Measurements from ENCODE around the gene BFSP2. TPM values are rescaled to one million over a fixed set of nuclear protein-coding genes. Genes with fewer than 3 reads are reported as not detected.
"Not testable (repeated sequence)": the region's sequence is repeated elsewhere in the genome, so short reads cannot be mapped to it uniquely, and the experiment has no call there.

The BFSP2 gene
- total RNA-seq, 1 experiment from 2014 or later, result not detected

DNA sequence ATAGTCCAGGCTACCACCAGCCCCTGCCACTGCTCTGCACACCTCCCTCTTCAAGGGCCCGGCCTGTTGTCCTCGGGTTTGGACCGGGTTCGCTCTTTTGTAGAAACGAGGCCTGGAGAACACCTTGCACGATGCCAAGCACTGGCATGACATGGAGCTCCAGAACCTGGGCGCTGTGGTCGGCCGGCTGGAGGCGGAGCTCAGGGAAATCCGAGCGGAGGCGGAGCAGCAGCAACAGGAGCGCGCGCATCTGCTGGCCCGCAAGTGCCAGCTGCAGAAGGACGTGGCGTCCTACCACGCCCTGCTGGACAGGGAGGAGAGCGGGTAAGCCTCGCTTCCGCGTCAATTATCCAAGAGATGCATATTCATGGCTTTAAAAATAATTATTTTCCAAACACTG, 72.4 kb downstream of the BFSP2 start:
- no peak overlapping the region for H3K4me3 Mint-ChIP-seq (ENCODE audit: unreplicated experiment)
- ChIA-PET CTCF (no interaction called here), POLR2A (no interaction called here)
- H3K27ac Mint-ChIP-seq (ENCODE audit: unreplicated experiment), result no peak overlapping the region
- no peak for DNase-seq
- Histone ChIP-seq H3K9me3 (no peaks in the 10 kb centered on the region), H3K36me3 (ENCODE audit: control insufficient read depth, insufficient read depth, low read length) (no peaks in the 10 kb centered on the region), H3K4me3 (ENCODE audit: low read depth, low read length) (no peak overlapping the region), H3K4me1 (peaks cover 62% of the 10 kb centered on the region), H3K27me3 (replicated peaks; ENCODE audit: control insufficient read depth, insufficient read depth, low read length) (no peaks in the 10 kb centered on the region)
- peaks cover 14% of the 10 kb centered on the region for H3K9me3 Mint-ChIP-seq (ENCODE audit: unreplicated experiment)
- H3K36me3 Mint-ChIP-seq (ENCODE audit: insufficient read depth, unreplicated experiment), result no peaks in the 10 kb centered on the region
- BruUV-seq (replicated peaks), result no TSS peak
- intact Hi-C loops (cut with micrococcal nuclease; ENCODE audit: unreplicated experiment), result no loop called here
- H3K4me1 Mint-ChIP-seq (ENCODE audit: low read depth, unreplicated experiment), result peaks cover 53% of the 10 kb centered on the region
- TF ChIP-seq, protein P1, sequence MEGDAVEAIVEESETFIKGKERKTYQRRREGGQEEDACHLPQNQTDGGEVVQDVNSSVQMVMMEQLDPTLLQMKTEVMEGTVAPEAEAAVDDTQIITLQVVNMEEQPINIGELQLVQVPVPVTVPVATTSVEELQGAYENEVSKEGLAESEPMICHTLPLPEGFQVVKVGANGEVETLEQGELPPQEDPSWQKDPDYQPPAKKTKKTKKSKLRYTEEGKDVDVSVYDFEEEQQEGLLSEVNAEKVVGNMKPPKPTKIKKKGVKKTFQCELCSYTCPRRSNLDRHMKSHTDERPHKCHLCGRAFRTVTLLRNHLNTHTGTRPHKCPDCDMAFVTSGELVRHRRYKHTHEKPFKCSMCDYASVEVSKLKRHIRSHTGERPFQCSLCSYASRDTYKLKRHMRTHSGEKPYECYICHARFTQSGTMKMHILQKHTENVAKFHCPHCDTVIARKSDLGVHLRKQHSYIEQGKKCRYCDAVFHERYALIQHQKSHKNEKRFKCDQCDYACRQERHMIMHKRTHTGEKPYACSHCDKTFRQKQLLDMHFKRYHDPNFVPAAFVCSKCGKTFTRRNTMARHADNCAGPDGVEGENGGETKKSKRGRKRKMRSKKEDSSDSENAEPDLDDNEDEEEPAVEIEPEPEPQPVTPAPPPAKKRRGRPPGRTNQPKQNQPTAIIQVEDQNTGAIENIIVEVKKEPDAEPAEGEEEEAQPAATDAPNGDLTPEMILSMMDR (IDR thresholded peaks at IDR 0.05; ENCODE audit: insufficient read depth in 1 of 2, low read depth in 1 of 2, low read length in 1 of 2, severe bottlenecking in 1 of 2, unreplicated experiment in 1 of 2), result no peak
- H3K27me3 Mint-ChIP-seq (ENCODE audit: insufficient read depth, unreplicated experiment), result no peaks in the 10 kb centered on the region

DNA sequence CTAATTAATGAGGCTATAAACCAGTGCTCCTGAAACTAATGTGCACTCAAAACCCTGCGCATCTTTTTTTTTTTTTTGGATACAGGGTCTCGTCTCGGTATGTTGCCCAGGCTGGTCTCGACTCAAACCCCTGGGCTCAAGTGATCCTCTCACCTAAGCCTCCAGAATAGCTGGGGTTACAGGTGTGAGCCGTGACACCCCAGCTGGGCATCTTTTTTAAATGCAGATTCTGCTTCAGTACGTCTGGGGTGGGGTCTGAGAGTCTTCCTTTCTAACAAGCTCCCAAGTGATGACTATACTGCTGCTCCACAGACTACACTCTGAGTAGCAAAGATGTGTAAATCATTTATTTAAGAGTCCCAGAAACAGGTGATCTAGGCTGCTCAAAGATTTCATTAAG, 73.0 kb downstream of the BFSP2 start:
- TF ChIP-seq, protein P1 (IDR thresholded peaks at IDR 0.05; ENCODE audit: insufficient read depth in 1 of 2, low read depth in 1 of 2, low read length in 1 of 2, severe bottlenecking in 1 of 2, unreplicated experiment in 1 of 2), result no peak
- no peaks in the 10 kb centered on the region for H3K27me3 Mint-ChIP-seq (ENCODE audit: insufficient read depth, unreplicated experiment)
- POLR2A ChIA-PET, result no interaction called here
- Histone ChIP-seq H3K27me3 (replicated peaks; ENCODE audit: control insufficient read depth, insufficient read depth, low read length) (no peaks in the 10 kb centered on the region), H3K36me3 (ENCODE audit: control insufficient read depth, insufficient read depth, low read length) (no peaks in the 10 kb centered on the region), H3K4me3 (ENCODE audit: low read depth, low read length) (no peak overlapping the region), H3K9me3 (no peaks in the 10 kb centered on the region), H3K4me1 (peaks cover 68% of the 10 kb centered on the region)
- H3K27ac Mint-ChIP-seq (ENCODE audit: unreplicated experiment), result peak overlapping the region; percentile 60
- BruUV-seq (replicated peaks), result no TSS peak
- peaks cover 14% of the 10 kb centered on the region for H3K9me3 Mint-ChIP-seq (ENCODE audit: unreplicated experiment)
- DNase-seq, result no peak
- no peaks in the 10 kb centered on the region for H3K36me3 Mint-ChIP-seq (ENCODE audit: insufficient read depth, unreplicated experiment)
- no peak overlapping the region for H3K4me3 Mint-ChIP-seq (ENCODE audit: unreplicated experiment)
- H3K4me1 Mint-ChIP-seq (ENCODE audit: low read depth, unreplicated experiment), result peaks cover 59% of the 10 kb centered on the region
- intact Hi-C loops (cut with micrococcal nuclease; ENCODE audit: unreplicated experiment), result loop anchor here (1.0 kb wide), 1 partner anchor 9 kb away; no protein-coding TSS in a partner anchor
- CTCF ChIA-PET, result interaction anchor here (0.6 to 0.7 kb wide), 2 partner anchors 74 to 106 kb away, joined by 3 read pairs; no protein-coding TSS in a partner anchor

DNA sequence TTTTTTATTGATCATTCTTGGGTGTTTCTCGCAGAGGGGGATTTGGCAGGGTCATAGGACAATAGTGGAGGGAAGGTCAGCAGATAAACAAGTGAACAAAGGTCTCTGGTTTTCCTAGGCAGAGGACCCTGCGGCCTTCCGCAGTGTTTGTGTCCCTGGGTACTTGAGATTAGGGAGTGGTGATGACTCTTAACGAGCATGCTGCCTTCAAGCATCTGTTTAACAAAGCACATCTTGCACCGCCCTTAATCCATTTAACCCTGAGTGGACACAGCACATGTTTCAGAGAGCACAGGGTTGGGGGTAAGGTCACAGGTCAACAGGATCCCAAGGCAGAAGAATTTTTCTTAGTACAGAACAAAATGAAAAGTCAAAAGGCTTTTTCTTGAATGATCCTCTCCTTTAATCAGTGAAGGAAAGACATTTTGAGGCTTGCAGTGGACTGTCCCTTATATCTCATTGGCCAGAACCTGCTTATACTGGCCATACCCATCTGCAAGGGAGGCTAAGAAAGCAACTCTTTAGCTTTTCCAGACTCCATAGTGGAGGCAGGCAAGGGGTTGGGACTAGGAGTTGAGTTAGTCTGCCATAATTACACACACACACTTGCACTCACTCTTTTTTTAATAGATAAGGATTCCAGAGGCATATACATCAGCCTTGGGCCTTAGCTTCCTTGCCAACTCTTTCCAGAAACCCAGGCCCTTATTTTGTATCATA, 73.8 kb downstream of the BFSP2 start:
- H3K27me3 ChIP-seq (replicated peaks; ENCODE audit: control insufficient read depth, insufficient read depth, low read length); H3K4me3 ChIP-seq (ENCODE audit: low read depth, low read length); POLR2A ChIA-PET; DNase-seq; H3K36me3 Mint-ChIP-seq (ENCODE audit: insufficient read depth, unreplicated experiment); H3K9me3 ChIP-seq; H3K27me3 Mint-ChIP-seq (ENCODE audit: insufficient read depth, unreplicated experiment); H3K4me3 Mint-ChIP-seq (ENCODE audit: unreplicated experiment); H3K36me3 ChIP-seq (ENCODE audit: control insufficient read depth, insufficient read depth, low read length): not testable (repeated sequence)
- H3K4me1 ChIP-seq, result peaks cover 71% of the 10 kb centered on the region
- BruUV-seq (replicated peaks), result TSS peak; percentile 61
- Mint-ChIP-seq H3K9me3 (ENCODE audit: unreplicated experiment) (peaks cover 14% of the 10 kb centered on the region), H3K27ac (ENCODE audit: unreplicated experiment) (peak overlapping the region; percentile 60), H3K4me1 (ENCODE audit: low read depth, unreplicated experiment) (peaks cover 67% of the 10 kb centered on the region)
- intact Hi-C loops (cut with micrococcal nuclease; ENCODE audit: unreplicated experiment), result loop anchor here (1.0 kb wide), 1 partner anchor 9 kb away; no protein-coding TSS in a partner anchor
- CTCF ChIA-PET, result interaction anchor here (0.6 kb wide), 1 partner anchor 627 kb away, joined by 3 read pairs; no protein-coding TSS in a partner anchor

Measured in Caco-2 (cell line).